Measurements from ENCODE around the gene SLC4A5.
A peak's percentile ranks its signal among the peaks of the same experiment; 100 is the strongest.

Gene SLC4A5

DNA sequence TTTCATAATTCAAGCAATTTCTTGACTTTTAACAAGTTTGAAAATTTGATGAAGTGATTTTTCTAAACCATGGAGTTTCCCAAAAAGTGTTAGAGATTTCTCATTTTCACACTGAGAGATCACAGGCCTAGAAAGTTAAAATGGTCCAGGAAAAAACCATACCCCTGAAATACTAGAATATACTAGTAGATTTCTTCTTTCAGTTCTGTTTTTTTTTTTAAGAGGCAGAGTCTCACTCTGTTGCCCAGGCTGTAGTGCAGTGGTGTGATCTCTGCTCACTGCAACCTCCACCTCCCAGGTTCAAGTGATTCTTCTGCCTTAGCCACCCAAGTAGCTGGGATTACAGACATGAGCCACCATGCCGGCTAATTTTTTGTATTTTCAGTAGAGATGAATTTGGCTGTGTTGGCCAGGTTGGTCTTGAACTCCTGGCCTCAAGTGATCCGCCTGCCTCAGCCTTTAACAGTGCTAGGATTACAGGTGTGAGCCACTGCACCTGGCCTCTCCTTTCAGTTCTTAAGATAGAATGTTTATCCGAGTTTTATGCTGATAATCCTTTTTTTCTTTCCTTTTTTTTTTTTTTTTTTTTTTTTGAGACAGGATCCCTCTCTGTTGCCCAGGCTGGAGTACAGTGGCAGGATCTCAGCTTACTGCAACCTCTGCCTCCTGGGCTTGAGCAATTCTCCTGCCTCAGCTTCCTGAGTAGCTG lies 130.4 kb downstream of the SLC4A5 start:
- Histone ChIP-seq H3K36me3 (ENCODE audit: control insufficient read depth in 1 of 2, insufficient read depth in 2 of 2, low read length in 2 of 2) (peaks cover 21 to 52% of the 10 kb centered on the region in 2 donors), H3K4me3 (ENCODE audit: low read depth in 1 of 2, low read length in 2 of 2) (no peak overlapping the region), H3K9ac (ENCODE audit: low read depth in 1 of 2, low read length in 2 of 2) (no peak overlapping the region), H3K4me1 (ENCODE audit: control insufficient read depth in 1 of 2, insufficient read depth in 2 of 2, low read length in 2 of 2) (no peaks in the 10 kb centered on the region), H3K27ac (ENCODE audit: low read depth, low read length) (no peak overlapping the region), H3K9me3 (ENCODE audit: control insufficient read depth in 1 of 2, low read length in 2 of 2) (no peaks in the 10 kb centered on the region), H3K27me3 (ENCODE audit: control insufficient read depth in 1 of 2, insufficient read depth in 2 of 2, low read length in 2 of 2) (no peaks in the 10 kb centered on the region)

DNA sequence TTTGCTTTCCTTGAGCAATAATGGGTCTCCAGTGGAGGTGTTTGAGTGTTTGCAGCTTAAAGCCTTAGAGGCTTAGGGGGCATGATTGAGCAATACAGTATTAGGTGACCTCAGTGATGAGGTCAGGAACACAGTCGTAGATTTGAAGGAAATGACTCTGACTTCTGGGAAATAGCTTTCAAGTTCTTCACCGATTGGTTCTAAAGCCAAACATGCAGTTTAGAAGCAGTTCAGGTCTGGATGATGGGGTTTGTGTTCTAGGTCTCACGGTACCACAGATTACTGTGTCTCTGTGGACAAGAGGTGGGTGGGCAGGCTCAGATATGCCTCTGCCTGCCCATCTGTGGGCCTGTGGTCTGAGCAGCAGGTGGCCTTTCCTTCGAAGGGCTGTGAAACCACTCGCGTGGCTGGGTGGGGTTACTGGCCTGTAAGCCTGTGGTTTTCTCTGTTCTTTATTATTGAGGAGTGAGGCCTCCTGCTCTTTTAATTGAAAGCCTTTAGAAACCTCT lies 137.0 kb downstream of the SLC4A5 start:
- Histone ChIP-seq H3K9ac (ENCODE audit: low read depth in 1 of 2, low read length in 2 of 2) (peak overlapping the region; percentile 28 to 63), H3K4me3 (ENCODE audit: low read depth in 1 of 2, low read length in 2 of 2) (peak overlapping the region; percentile 16 to 26), H3K27me3 (ENCODE audit: control insufficient read depth in 1 of 2, insufficient read depth in 2 of 2, low read length in 2 of 2) (no peaks in the 10 kb centered on the region), H3K4me1 (ENCODE audit: control insufficient read depth in 1 of 2, insufficient read depth in 2 of 2, low read length in 2 of 2) (peaks cover 28 to 39% of the 10 kb centered on the region in 2 donors), H3K27ac (ENCODE audit: low read depth, low read length) (peak overlapping the region; percentile 86), H3K9me3 (ENCODE audit: control insufficient read depth in 1 of 2, low read length in 2 of 2) (no peaks in the 10 kb centered on the region), H3K36me3 (ENCODE audit: control insufficient read depth in 1 of 2, insufficient read depth in 2 of 2, low read length in 2 of 2) (peaks cover 11 to 23% of the 10 kb centered on the region in 2 donors)

DNA sequence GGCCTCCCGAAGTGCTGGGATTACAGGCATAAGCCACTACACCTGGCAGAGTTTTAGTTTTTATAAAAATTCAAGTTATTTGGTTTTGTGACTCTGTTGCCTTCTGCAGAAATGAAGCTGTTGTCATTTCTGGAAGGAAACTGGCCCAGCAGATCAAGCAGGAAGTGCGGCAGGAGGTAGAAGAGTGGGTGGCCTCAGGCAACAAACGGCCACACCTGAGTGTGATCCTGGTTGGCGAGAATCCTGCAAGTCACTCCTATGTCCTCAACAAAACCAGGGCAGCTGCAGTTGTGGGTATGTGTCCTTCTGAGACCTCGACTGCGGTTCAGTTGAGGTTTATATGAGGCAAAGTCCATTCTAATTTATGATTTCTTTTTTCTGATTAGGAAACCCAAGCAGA lies 137.6 kb downstream of the SLC4A5 start:
- peaks cover 7 to 19% of the 10 kb centered on the region in 2 donors for H3K36me3 ChIP-seq (ENCODE audit: control insufficient read depth in 1 of 2, insufficient read depth in 2 of 2, low read length in 2 of 2)
- no peaks in the 10 kb centered on the region for H3K9me3 ChIP-seq (ENCODE audit: control insufficient read depth in 1 of 2, low read length in 2 of 2)
- no peaks in the 10 kb centered on the region for H3K27me3 ChIP-seq (ENCODE audit: control insufficient read depth in 1 of 2, insufficient read depth in 2 of 2, low read length in 2 of 2)
- peak overlapping the region; percentile 86 for H3K27ac ChIP-seq (ENCODE audit: low read depth, low read length)
- H3K9ac ChIP-seq (ENCODE audit: low read depth in 1 of 2, low read length in 2 of 2): peak overlapping the region in 1 of 2 donors; percentile 28
- peaks cover 28 to 41% of the 10 kb centered on the region in 2 donors for H3K4me1 ChIP-seq (ENCODE audit: control insufficient read depth in 1 of 2, insufficient read depth in 2 of 2, low read length in 2 of 2)
- peak overlapping the region; percentile 26 to 36 for H3K4me3 ChIP-seq (ENCODE audit: low read depth in 1 of 2, low read length in 2 of 2)

DNA sequence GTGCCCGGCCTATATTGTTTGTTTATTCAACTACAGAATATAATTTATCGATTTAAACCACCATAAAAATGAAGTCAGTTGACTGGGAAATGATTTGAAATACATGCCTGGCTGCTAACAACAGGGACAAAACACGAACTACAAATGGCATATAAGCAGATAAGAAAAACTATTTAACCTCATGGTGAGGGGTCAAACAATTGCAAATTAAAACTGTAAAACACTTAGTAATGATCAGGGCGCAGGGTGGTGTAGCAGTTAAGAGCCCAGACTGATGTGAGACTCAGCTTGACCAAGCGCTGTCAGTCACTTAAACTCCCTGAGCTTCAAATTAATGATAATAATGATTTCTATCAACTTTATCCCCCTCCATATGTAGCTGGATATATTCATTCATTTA lies 138.1 kb downstream of the SLC4A5 start:
- Histone ChIP-seq H3K9ac (ENCODE audit: low read depth in 1 of 2, low read length in 2 of 2) (peak overlapping the region in 1 of 2 donors; percentile 28), H3K27ac (ENCODE audit: low read depth, low read length) (peak overlapping the region; percentile 86), H3K27me3 (ENCODE audit: control insufficient read depth in 1 of 2, insufficient read depth in 2 of 2, low read length in 2 of 2) (no peaks in the 10 kb centered on the region), H3K36me3 (ENCODE audit: control insufficient read depth in 1 of 2, insufficient read depth in 2 of 2, low read length in 2 of 2) (peaks cover 7 to 15% of the 10 kb centered on the region in 2 donors), H3K9me3 (ENCODE audit: control insufficient read depth in 1 of 2, low read length in 2 of 2) (no peaks in the 10 kb centered on the region), H3K4me1 (ENCODE audit: control insufficient read depth in 1 of 2, insufficient read depth in 2 of 2, low read length in 2 of 2) (peaks cover 28 to 46% of the 10 kb centered on the region in 2 donors), H3K4me3 (ENCODE audit: low read depth in 1 of 2, low read length in 2 of 2) (peak overlapping the region in 1 of 2 donors; percentile 36)

DNA sequence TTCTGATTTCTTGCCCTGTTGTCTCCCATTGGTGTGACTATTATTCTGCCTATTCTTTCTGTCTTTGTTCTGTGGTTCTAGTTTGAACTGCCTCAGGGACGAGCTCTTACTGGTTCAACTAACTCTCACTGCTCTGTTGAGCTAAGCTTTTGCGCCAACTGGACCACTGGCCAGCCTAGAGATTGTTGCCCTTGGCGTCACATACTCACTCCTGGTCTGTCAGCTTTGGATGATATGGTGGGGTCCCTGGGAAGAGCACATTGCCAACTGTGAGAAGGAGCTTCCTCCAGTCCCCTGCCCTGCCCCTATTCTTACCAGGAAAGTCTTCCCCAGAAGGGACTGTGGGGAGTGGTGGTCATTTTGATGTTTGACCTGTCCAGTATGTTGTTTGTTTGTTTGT lies 138.8 kb downstream of the SLC4A5 start:
- H3K27ac ChIP-seq (ENCODE audit: low read depth, low read length): no peak overlapping the region

DNA sequence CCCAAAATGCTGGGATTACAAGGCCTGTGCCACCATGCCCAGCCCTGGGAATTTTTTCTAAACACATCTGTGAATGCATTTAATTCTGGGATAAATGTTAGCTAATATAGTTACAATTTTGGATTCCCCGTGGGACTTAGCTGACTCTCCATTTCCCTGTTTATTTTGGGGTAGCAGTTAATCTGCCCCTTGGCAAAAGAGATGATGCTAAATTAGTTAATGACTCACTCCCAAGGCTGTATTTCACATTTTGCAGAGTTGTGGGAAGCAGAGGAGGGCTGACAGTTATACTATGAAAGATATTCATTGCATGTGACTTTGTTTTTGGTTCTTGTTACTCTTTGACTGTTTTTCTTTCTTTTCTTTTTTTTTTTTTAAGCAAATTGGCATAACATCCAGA lies 141.6 kb downstream of the SLC4A5 start:
- H3K36me3 ChIP-seq (ENCODE audit: control insufficient read depth in 1 of 2, insufficient read depth in 2 of 2, low read length in 2 of 2): no peaks in the 10 kb centered on the region
- H3K4me3 ChIP-seq (ENCODE audit: low read depth in 1 of 2, low read length in 2 of 2): no peak overlapping the region
- H3K9ac ChIP-seq (ENCODE audit: low read depth in 1 of 2, low read length in 2 of 2): no peak overlapping the region
- no peaks in the 10 kb centered on the region for H3K27me3 ChIP-seq (ENCODE audit: control insufficient read depth in 1 of 2, insufficient read depth in 2 of 2, low read length in 2 of 2)
- no peaks in the 10 kb centered on the region for H3K9me3 ChIP-seq (ENCODE audit: control insufficient read depth in 1 of 2, low read length in 2 of 2)
- peaks cover 34 to 49% of the 10 kb centered on the region in 2 donors for H3K4me1 ChIP-seq (ENCODE audit: control insufficient read depth in 1 of 2, insufficient read depth in 2 of 2, low read length in 2 of 2)
- no peak overlapping the region for H3K27ac ChIP-seq (ENCODE audit: low read depth, low read length)

More for the DNA sequence above, 138.8 kb downstream of the SLC4A5 start:
- Histone ChIP-seq H3K9me3 (ENCODE audit: control insufficient read depth in 1 of 2, low read length in 2 of 2) (no peaks in the 10 kb centered on the region), H3K9ac (ENCODE audit: low read depth in 1 of 2, low read length in 2 of 2) (no peak overlapping the region), H3K36me3 (ENCODE audit: control insufficient read depth in 1 of 2, insufficient read depth in 2 of 2, low read length in 2 of 2) (peaks cover 7 to 9% of the 10 kb centered on the region in 2 donors), H3K4me3 (ENCODE audit: low read depth in 1 of 2, low read length in 2 of 2) (no peak overlapping the region), H3K27me3 (ENCODE audit: control insufficient read depth in 1 of 2, insufficient read depth in 2 of 2, low read length in 2 of 2) (no peaks in the 10 kb centered on the region), H3K4me1 (ENCODE audit: control insufficient read depth in 1 of 2, insufficient read depth in 2 of 2, low read length in 2 of 2) (peaks cover 33 to 51% of the 10 kb centered on the region in 2 donors)

DNA sequence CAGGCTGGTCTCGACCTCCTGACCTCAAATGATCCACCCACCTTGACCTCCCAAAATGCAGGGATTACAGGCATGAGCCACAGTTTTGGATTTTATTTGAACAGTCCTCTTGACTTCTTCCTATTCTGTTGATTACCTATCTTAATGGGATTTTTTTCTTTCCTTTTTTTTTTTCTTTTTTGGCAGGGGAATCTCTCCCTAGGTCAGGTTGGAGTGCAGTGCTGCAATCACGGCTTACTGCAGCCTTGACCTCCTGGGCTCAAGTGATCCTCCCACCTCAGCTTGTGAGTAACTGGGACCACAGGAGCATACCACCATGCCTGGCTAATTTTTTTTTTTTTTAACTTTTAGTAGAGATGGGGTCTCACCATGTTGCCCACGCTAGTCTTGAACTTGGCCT lies 142.0 kb downstream of the SLC4A5 start:
- Histone ChIP-seq H3K9me3 (ENCODE audit: control insufficient read depth in 1 of 2, low read length in 2 of 2) (no peaks in the 10 kb centered on the region), H3K4me3 (ENCODE audit: low read depth in 1 of 2, low read length in 2 of 2) (no peak overlapping the region), H3K4me1 (ENCODE audit: control insufficient read depth in 1 of 2, insufficient read depth in 2 of 2, low read length in 2 of 2) (peaks cover 30 to 45% of the 10 kb centered on the region in 2 donors), H3K36me3 (ENCODE audit: control insufficient read depth in 1 of 2, insufficient read depth in 2 of 2, low read length in 2 of 2) (no peaks in the 10 kb centered on the region), H3K9ac (ENCODE audit: low read depth in 1 of 2, low read length in 2 of 2) (no peak overlapping the region), H3K27ac (ENCODE audit: low read depth, low read length) (no peak overlapping the region), H3K27me3 (ENCODE audit: control insufficient read depth in 1 of 2, insufficient read depth in 2 of 2, low read length in 2 of 2) (no peaks in the 10 kb centered on the region)

DNA sequence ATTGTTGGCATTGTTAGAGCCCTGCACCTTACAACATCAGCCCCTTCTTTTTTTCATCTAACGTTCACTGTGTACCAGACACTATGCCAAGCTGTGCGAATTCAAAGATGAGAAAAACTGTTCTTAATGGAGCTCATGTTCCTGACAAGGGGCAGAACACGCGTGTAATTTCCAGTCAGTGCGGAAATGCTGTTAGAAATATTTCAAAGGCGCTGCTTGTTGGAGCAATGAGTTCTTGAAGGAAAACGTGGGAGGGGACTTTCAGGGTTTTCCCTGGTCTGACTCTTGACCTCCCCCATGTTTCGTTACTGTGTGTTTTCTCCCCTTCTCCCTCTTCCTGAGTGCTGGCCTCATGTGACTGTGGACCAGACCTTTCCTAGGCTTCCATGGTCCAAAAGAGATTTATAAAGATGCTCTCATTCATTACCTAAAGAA lies 143.3 kb downstream of the SLC4A5 start:
- Histone ChIP-seq H3K4me3 (ENCODE audit: low read depth in 1 of 2, low read length in 2 of 2) (peak overlapping the region; percentile 71 to 81), H3K9me3 (ENCODE audit: control insufficient read depth in 1 of 2, low read length in 2 of 2) (no peaks in the 10 kb centered on the region), H3K9ac (ENCODE audit: low read depth in 1 of 2, low read length in 2 of 2) (peak overlapping the region; percentile 24 to 89), H3K27ac (ENCODE audit: low read depth, low read length) (no peak overlapping the region), H3K36me3 (ENCODE audit: control insufficient read depth in 1 of 2, insufficient read depth in 2 of 2, low read length in 2 of 2) (no peaks in the 10 kb centered on the region), H3K4me1 (ENCODE audit: control insufficient read depth in 1 of 2, insufficient read depth in 2 of 2, low read length in 2 of 2) (peaks cover 20 to 32% of the 10 kb centered on the region in 2 donors), H3K27me3 (ENCODE audit: control insufficient read depth in 1 of 2, insufficient read depth in 2 of 2, low read length in 2 of 2) (no peaks in the 10 kb centered on the region)

DNA sequence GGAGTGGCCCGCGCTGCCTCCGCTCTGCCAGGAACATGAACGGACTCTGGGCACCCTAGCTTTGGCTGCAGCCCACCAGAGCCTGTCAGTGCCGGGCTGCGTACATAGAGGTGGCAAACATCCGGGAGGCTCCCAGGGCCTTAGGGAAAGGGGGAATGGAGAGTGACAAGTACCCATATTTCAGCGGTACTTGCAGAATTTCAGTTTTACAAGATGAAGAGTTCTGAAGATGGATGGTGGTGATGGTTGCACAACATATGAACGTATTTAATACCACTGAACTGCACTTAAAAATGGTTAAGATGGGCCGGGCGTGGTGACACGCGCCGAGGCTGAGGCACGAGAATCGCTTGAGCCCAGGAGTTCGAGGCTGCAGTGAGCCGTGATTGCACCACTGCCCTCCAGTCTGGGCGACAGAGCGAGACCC lies 143.9 kb downstream of the SLC4A5 start:
- no peaks in the 10 kb centered on the region for H3K36me3 ChIP-seq (ENCODE audit: control insufficient read depth in 1 of 2, insufficient read depth in 2 of 2, low read length in 2 of 2)
- H3K4me1 ChIP-seq (ENCODE audit: control insufficient read depth in 1 of 2, insufficient read depth in 2 of 2, low read length in 2 of 2): peaks cover 19 to 27% of the 10 kb centered on the region in 2 donors
- H3K4me3 ChIP-seq (ENCODE audit: low read depth in 1 of 2, low read length in 2 of 2): peak overlapping the region; percentile 71 to 81
- no peaks in the 10 kb centered on the region for H3K9me3 ChIP-seq (ENCODE audit: control insufficient read depth in 1 of 2, low read length in 2 of 2)
- no peak overlapping the region for H3K27ac ChIP-seq (ENCODE audit: low read depth, low read length)
- H3K27me3 ChIP-seq (ENCODE audit: control insufficient read depth in 1 of 2, insufficient read depth in 2 of 2, low read length in 2 of 2): no peaks in the 10 kb centered on the region
- peak overlapping the region; percentile 73 to 89 for H3K9ac ChIP-seq (ENCODE audit: low read depth in 1 of 2, low read length in 2 of 2)

DNA sequence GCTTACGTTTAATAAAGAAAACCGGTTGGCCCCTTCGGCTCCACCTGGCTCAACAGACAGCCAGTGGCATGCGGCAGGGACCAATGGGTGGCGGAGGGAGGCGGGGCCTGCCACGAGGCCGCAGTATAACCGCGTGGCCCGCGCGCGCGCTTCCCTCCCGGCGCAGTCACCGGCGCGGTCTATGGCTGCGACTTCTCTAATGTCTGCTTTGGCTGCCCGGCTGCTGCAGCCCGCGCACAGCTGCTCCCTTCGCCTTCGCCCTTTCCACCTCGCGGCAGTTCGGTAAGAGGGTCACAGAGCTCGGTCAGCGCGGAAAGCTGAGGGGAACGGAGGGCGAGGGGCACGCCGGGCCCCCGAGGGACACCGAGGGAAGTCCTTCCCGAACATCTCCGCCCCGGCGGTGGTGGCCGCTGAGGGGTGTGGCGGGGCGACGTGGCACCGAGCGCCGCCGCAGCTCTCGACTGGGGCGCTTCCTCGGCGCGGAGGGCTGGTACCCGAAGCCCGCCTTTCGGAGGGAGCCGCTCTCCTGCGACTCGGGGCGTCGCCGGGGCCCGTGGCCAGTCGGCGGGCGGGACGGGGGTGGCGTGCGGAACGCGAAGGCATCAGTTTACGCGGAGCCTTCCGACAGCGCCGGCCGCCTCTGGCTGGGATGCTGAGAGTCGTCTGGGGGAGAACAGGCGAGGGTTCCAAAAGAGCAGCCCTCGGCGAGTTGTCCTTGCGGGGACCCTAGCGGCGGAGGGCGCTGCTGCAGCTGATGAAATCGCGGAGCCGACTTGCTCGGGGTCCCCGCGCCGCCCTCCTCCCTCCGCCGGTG lies 144.5 kb downstream of the SLC4A5 start, which contains the start of gene MTHFD2:
Gene MTHFD2 (plus strand): TSS at position 155 of the 814 bp plus-strand sequence. CDS start 27 bp downstream, at position 182.
- H3K9me3 ChIP-seq (ENCODE audit: control insufficient read depth in 1 of 2, low read length in 2 of 2): no peaks in the 10 kb centered on the region
- H3K27me3 ChIP-seq (ENCODE audit: control insufficient read depth in 1 of 2, insufficient read depth in 2 of 2, low read length in 2 of 2): no peaks in the 10 kb centered on the region
- peaks cover 15 to 24% of the 10 kb centered on the region in 2 donors for H3K4me1 ChIP-seq (ENCODE audit: control insufficient read depth in 1 of 2, insufficient read depth in 2 of 2, low read length in 2 of 2)
- H3K9ac ChIP-seq (ENCODE audit: low read depth in 1 of 2, low read length in 2 of 2): peak within 1 kb of the TSS; percentile 73 to 89
- H3K27ac ChIP-seq (ENCODE audit: low read depth, low read length): peak within 1 kb of the TSS; percentile 92
- peak within 1 kb of the TSS; percentile 71 to 81 for H3K4me3 ChIP-seq (ENCODE audit: low read depth in 1 of 2, low read length in 2 of 2)
- H3K36me3 ChIP-seq (ENCODE audit: control insufficient read depth in 1 of 2, insufficient read depth in 2 of 2, low read length in 2 of 2): no peaks in the 10 kb centered on the region
